Measurements from ENCODE around the gene GNA15.

The GNA15 gene

DNA sequence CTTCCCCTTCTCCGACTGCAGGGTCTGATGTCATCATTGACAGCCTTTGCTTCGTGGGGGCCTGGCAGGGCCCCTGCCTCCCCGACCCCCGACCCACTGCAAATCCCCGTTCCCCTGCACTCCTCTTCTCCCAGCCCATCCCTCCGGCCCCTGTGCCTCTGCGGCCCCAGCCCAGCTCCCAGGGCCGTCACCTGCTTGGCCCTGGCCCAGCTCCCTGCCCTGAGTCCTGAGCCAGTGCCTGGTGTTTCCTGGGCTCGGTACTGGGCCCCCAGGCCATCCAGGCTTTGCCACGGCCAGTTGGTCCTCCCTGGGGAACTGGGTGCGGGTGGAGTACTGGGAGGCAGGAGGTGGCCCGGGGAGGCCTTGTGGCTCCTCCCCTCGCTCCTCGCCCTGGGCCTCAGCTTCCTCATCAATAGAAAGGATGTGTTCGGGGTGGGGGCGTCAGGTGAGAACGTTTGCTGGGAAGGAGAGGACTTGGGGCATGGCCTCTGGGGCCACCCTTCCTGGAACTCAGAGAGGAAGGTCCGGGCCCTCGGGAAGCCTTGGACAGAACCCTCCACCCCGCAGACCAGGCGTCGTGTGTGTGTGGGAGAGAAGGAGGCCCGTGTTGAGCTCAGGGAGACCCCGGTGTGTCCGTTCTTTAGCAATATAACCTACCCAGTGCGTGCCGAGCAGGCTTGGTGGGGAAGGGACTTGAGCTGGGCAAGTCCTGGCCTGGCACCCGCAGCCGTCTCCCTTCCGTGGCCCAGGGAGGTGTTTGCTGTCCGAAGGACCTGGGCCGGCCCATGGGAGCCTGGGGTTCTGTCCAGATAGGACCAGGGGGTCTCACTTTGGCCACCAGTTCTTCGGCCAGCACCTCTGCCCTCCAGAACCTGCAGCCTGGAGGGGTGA, 72.7 kb downstream of the GNA15 start:
- TF ChIP-seq, protein P1, sequence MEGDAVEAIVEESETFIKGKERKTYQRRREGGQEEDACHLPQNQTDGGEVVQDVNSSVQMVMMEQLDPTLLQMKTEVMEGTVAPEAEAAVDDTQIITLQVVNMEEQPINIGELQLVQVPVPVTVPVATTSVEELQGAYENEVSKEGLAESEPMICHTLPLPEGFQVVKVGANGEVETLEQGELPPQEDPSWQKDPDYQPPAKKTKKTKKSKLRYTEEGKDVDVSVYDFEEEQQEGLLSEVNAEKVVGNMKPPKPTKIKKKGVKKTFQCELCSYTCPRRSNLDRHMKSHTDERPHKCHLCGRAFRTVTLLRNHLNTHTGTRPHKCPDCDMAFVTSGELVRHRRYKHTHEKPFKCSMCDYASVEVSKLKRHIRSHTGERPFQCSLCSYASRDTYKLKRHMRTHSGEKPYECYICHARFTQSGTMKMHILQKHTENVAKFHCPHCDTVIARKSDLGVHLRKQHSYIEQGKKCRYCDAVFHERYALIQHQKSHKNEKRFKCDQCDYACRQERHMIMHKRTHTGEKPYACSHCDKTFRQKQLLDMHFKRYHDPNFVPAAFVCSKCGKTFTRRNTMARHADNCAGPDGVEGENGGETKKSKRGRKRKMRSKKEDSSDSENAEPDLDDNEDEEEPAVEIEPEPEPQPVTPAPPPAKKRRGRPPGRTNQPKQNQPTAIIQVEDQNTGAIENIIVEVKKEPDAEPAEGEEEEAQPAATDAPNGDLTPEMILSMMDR (IDR thresholded peaks at IDR 0.05; ENCODE audit: low read depth, low read length): no peak
- no peak overlapping the region for H3K4me3 ChIP-seq (replicated peaks in 1 of 2; ENCODE audit: low read depth in 2 of 2, low read length in 2 of 2)
- no peak for DNase-seq (ENCODE audit: low read depth in 2 of 2)

DNA sequence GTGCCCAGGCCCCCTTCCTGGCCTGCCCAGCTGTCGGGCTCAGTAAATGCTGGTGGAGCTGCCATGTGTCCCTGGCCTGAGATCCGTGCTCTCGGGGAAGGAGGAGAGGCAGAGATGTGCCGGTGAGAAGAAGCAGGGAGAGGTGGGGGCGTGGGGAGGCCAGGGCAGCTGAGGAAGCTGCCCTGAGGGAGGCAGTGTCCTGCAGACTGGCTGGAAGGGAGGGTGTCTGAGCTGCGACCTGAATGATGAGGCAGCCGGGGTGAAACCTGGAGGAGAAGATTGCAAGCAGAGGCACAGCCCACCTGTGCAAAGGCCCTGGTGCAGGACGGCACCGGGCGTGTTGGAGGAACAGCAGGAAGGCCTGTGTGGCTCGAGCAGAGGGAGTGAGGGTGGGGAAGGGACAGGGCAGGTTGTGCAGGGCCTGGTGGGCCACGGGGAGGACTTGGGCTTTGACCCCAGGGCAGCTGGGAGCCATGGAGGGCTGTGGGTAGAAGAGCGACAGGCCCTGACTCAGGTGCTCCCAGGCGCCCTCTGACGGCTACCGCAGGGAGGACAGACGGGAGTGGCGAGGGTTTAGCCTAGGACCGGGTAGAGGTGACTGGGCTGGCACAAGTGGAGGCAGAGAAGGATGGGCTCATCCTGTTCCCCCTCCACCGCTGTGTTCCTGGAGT, 74.6 kb downstream of the GNA15 start:
- peak; percentile 39 to 47 for DNase-seq (ENCODE audit: low read depth in 2 of 2)
- TF ChIP-seq, protein P1 (IDR thresholded peaks at IDR 0.05; ENCODE audit: low read depth, low read length): peak; percentile 82
- no peak overlapping the region for H3K4me3 ChIP-seq (replicated peaks in 1 of 2; ENCODE audit: low read depth in 2 of 2, low read length in 2 of 2)

DNA sequence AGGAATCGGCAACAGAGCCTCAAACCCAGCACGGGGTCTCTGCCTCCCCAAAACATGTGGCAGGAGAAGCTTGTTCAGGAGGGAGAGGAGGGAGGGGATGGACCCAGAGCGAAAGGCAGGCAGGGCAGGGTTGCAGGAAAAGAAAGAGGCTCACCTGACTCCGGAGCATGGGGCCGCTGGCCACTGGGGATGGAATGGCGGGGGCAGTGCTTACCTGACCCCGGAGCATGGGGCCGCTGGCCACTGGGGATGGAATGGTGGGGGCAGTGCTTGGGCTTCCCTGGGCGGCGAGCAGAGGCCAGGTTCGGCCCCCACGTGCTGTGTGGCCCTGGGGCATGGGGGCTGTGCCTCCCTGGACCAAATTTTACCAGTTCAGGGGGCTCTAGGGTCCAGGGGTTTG, 75.4 kb downstream of the GNA15 start:
- TF ChIP-seq, protein P1 (IDR thresholded peaks at IDR 0.05; ENCODE audit: low read depth, low read length): no peak
- no peak overlapping the region for H3K4me3 ChIP-seq (replicated peaks in 1 of 2; ENCODE audit: low read depth in 2 of 2, low read length in 2 of 2)
- DNase-seq (ENCODE audit: low read depth in 2 of 2): no peak

DNA sequence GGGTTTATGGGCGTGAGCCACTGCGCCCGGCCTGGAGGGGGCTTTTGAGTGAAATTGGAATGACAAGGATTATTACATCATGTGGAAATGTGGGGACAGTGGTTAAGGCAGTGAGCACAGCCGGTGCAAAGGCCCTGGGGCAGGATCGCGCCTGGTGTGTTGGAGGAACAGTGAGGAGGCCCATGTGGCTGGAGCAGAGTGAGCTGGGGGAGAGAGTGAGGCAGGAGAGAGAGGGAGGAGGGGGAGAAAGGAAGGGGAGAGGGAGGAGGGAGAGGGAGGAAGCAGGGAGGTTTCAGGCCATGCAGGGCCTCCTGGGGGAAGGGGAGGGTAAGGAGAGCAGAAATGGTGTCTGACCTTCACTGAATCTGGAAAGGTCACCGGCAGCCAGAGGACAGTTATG, 77.3 kb downstream of the GNA15 start:
- TF ChIP-seq, protein P1 (IDR thresholded peaks at IDR 0.05; ENCODE audit: low read depth, low read length): no peak
- H3K4me3 ChIP-seq (replicated peaks in 1 of 2; ENCODE audit: low read depth in 2 of 2, low read length in 2 of 2): no peak overlapping the region
- no peak for DNase-seq (ENCODE audit: low read depth in 2 of 2)

Measured in cardiac fibroblast (primary cell).